Right lobe of liver (tissue), 6 donors: ENCODE measurements around the gene MBP. TPM values are rescaled to one million over a fixed set of nuclear protein-coding genes. Genes with fewer than 3 reads are reported as not detected.

Experiments used
- ATAC-seq, 4 donors: fragments of 200-7000 bp; cut with Tn5 transposase; one replicate each; pipeline ENCODE4 v1.9.1; 2020; ENCODE audit warnings: mild to moderate bottlenecking in 4 of 4, moderate library complexity in 4 of 4
- DNase-seq, 3 donors: peaks; one replicate each; pipeline ENCODE4 v3.0.0-alpha.2; 2020
- H3K27ac ChIP-seq, 3 donors: fragments of 200-600 bp; one replicate each; pipeline ENCODE4 v1.8.0; 2022
- H3K27me3 ChIP-seq, 2 donors: fragments of 200-600 bp; one replicate each; pipeline ENCODE4 v1.8.0; 2022
- H3K36me3 ChIP-seq, 4 donors: fragments of 200-600 bp; sonication (generic) in 1 of 4; one replicate each; pipeline versions ENCODE4 v1.5.1 to v1.8.0; 2017 to 2022; ENCODE audit warnings: control low read depth in 1 of 4
- H3K4me1 ChIP-seq, 4 donors: fragments of 200-600 bp; sonication (generic) in 1 of 4; one replicate each; pipeline versions ENCODE4 v1.5.1 to v1.8.0; 2017 to 2022; ENCODE audit warnings: control low read depth in 1 of 4
- H3K4me3 ChIP-seq, 3 donors: fragments of 200-600 bp; one replicate each; pipeline ENCODE4 v1.8.0; 2022
- H3K9me3 ChIP-seq, 4 donors: fragments of 200-600 bp; sonication (generic) in 1 of 4; one replicate each; pipeline versions ENCODE4 v1.5.1 to v1.8.0; 2017 to 2022; ENCODE audit warnings: control low read depth in 1 of 4
- POLR2A ChIP-seq: fragments of 450-650 bp; IDR thresholded peaks from one replicate; pipeline ENCODE4 v1.6.1; 2017; ENCODE audit warnings: antibody characterized with exemption, mild to moderate bottlenecking
- WGBS: methylation state at CpG from one replicate; pipeline ENCODE4 v1.1.6; 2018; ENCODE audit warnings: low coverage, low lambda C conversion rate; ENCODE audit not compliant: insufficient coverage; ENCODE audit errors: missing lambda C conversion rate; 5-methylcytosine and 5-hydroxymethylcytosine counted together
- intact Hi-C, 2 donors: fragments of 100-400 bp; cut with DNase I; formaldehyde crosslinking; loops; one replicate each; pipeline versions ENCODE4 v1.11.2 to v1.14.1; 2022
- total RNA-seq, 6 experiments: library from RNA; depleted of rRNA in 2 of 6; stranded (reverse); fragments of >200 nt in 2 of 6; fragmentation: NEBNext Ultra II Directional in 3 of 6; extraction: Animal tissue kit (Norgen Biotek cat#: 25700) in 3 of 6; gene quantifications; one replicate each; pipeline versions ENCODE4 v1.1.0 to v1.2.4, GENCODE V29; 2016 to 2023
- TF ChIP-seq, protein P1 (sequence below), 4 donors: fragments of 200-600 bp in 3 of 4; fragments of 450-650 bp in 1 of 4; IDR thresholded peaks; one replicate each; pipeline versions ENCODE4 v1.5.1 to v1.8.0; 2016 to 2022; ENCODE audit warnings: antibody characterized with exemption in 4 of 4, mild to moderate bottlenecking in 2 of 4
- donor health status: DM: no; HTN: yes; CAD: no.
- donor health status: DM: no; HTN: no; CAD: no.
- donor health status: DM: no; HTN: no; CAD: no.
- donor health status: DM: no; HTN: yes; CAD: no.
- donor health status: DM: no; HTN: yes; CAD: no.

MBP gene
- total RNA-seq, 6 experiments from 2014 or later: 24.0 to 40.8 (median 27.6) TPM

DNA sequence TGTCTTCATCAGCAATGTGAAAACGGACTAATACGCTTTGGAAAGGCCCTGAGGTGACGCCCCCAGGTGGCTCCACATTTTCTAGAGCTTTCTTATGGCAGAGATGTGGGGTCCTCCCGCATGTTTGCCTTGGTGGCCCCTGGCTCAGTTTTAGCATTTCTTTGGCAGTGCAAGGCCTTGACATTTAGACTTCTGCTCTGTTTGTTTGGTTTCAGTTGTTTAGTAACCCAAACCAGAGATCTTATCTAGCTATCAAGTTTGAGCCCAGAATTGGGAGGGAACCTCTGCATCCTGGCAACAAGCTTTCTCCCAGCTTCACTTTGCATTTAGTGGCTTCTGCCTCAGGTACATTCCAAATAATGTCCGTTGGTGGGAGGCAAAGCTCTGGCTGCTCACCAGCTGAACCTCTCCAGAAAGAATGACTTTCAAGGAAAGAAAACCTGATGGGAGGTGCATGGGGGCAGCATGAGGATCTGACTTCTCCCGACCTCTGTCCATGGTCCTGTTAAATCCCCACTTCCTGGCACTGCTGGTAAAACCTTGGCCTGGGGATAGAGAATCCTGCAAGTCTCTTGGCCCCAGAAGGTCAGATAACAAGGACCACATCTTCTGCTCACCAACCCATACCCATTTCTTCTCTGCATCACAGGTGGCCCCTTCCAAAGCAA, 12.0 kb upstream of the MBP start:
- TF ChIP-seq POLR2A: no peak
- TF ChIP-seq, protein P1, sequence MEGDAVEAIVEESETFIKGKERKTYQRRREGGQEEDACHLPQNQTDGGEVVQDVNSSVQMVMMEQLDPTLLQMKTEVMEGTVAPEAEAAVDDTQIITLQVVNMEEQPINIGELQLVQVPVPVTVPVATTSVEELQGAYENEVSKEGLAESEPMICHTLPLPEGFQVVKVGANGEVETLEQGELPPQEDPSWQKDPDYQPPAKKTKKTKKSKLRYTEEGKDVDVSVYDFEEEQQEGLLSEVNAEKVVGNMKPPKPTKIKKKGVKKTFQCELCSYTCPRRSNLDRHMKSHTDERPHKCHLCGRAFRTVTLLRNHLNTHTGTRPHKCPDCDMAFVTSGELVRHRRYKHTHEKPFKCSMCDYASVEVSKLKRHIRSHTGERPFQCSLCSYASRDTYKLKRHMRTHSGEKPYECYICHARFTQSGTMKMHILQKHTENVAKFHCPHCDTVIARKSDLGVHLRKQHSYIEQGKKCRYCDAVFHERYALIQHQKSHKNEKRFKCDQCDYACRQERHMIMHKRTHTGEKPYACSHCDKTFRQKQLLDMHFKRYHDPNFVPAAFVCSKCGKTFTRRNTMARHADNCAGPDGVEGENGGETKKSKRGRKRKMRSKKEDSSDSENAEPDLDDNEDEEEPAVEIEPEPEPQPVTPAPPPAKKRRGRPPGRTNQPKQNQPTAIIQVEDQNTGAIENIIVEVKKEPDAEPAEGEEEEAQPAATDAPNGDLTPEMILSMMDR (IDR thresholded peaks at IDR 0.05): no peak
- H3K36me3 ChIP-seq: no peaks in the 10 kb centered on the region
- DNase-seq (no peak), ATAC-seq (peak; percentile 48 to 85 (median 64))
- intact Hi-C loops: loop anchor here (10.0 kb wide), 1 partner anchor 60 kb away; no protein-coding TSS in a partner anchor
- 52% methylated on average over 5 of the region's 6 CpGs for WGBS
- peaks cover 0 to 34% (median 3%) of the 10 kb centered on the region in 4 donors for H3K4me1 ChIP-seq
- H3K27ac ChIP-seq: no peak overlapping the region
- no peaks in the 10 kb centered on the region for H3K27me3 ChIP-seq
- H3K4me3 ChIP-seq: no peak overlapping the region
- H3K9me3 ChIP-seq: no peaks in the 10 kb centered on the region

DNA sequence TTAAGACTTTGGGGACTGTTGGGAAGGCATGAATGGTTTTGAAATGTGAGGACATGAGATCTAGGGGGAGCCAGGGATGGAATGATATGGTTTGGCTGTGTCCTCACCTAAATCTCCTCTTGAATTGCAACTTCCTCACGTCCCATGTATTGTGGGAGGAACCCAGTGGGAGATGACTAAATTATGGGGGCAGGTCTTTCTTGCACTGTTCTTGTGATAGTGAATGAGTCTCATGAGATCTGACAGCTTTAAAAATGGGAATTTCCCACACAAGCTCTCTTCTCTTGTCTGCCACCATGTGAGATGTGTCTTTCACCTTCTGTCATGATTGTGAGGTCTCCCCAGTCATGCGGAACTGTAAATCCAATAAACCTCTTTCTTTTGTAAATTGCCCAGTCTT, 11.5 kb upstream of the MBP start:
- H3K9me3 ChIP-seq: no peaks in the 10 kb centered on the region
- H3K36me3 ChIP-seq: no peaks in the 10 kb centered on the region
- H3K4me1 ChIP-seq: peaks cover 0 to 34% (median 3%) of the 10 kb centered on the region in 4 donors
- TF ChIP-seq, protein P1 (IDR thresholded peaks at IDR 0.05): no peak
- TF ChIP-seq POLR2A: no peak
- intact Hi-C loops: loop anchor here (10.0 kb wide), 1 partner anchor 61 kb away; no protein-coding TSS in a partner anchor
- whole genome bisulfite sequencing: 25% methylated on average over 1 of the region's 2 CpGs
- H3K4me3 ChIP-seq: no peak overlapping the region
- no peak for ATAC-seq
- H3K27ac ChIP-seq: no peak overlapping the region
- no peaks in the 10 kb centered on the region for H3K27me3 ChIP-seq
- DNase-seq: no peak

DNA sequence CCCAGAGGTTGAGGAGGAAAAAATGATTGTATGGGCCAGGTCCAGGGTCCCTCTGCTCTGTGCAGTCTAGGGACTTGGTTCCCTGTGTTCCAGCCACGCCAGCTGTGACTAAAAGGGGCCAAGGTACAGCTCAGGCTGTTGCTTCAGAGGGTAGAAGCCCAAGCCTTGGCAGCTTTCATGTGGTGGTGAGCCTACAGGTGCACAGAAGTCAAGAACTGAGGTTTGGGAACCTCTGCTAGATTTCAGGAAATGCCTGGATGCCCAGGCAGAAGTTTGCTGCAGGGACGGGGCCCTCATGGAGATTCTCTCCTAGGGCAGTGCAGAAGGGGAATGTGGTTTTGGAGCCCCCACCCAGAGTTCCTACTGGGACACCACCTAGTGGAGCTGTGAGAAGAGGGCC, 10.6 kb upstream of the MBP start:
- Histone ChIP-seq H3K4me1 (peaks cover 0 to 40% (median 4%) of the 10 kb centered on the region in 4 donors), H3K27ac (no peak overlapping the region), H3K4me3 (no peak overlapping the region), H3K27me3 (no peaks in the 10 kb centered on the region), H3K36me3 (no peaks in the 10 kb centered on the region), H3K9me3 (no peaks in the 10 kb centered on the region)
- no CpG with 5 or more reads among the region's 2 CpGs for WGBS
- TF ChIP-seq, protein P1 (IDR thresholded peaks at IDR 0.05): no peak
- TF ChIP-seq POLR2A: no peak
- DNase-seq: no peak
- intact Hi-C loops: loop anchor here (10.0 kb wide), 1 partner anchor 62 kb away; no protein-coding TSS in a partner anchor
- ATAC-seq: no peak

DNA sequence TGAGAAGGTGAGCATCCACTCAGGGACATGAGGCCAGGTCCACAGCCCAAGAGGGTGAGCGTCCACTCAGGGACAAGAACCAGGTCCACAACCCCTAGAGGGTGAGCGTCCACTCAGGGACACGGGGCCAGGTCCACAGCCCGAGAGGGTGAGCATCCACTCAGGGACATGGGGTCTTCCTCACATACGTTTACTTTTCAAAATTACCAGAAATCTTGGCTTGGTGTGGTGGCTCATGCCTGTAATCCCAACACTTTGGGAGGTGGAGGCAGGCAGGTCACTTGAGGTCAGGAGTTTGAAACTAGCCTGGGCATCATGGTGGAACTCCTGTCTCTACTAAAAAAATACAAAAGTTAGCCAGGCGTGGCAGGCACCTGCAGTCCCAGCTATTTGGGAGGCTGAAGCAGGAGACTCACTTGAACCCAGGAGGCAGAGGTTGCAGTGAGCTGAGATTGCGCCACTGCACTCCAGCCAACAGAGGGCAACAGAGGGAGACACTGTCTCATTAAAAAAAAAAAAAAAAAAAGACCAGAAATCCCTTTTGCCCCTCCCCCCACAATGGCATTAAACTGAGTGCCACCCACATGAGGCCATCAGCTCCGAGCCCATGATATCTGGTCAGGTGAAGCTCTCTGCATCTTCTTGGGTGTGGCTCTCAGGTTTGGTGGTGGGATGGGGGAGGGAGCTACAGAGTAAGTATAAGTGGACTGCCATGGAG, 9.0 kb upstream of the MBP start:
- Histone ChIP-seq H3K36me3 (no peaks in the 10 kb centered on the region), H3K27ac (no peak overlapping the region), H3K4me3 (no peak overlapping the region), H3K9me3 (no peaks in the 10 kb centered on the region), H3K4me1 (peaks cover 0 to 45% (median 6%) of the 10 kb centered on the region in 4 donors), H3K27me3 (no peaks in the 10 kb centered on the region)
- TF ChIP-seq, protein P1 (IDR thresholded peaks at IDR 0.05): peak in 1 of 4 donors; percentile 16
- TF ChIP-seq POLR2A: no peak
- WGBS: 83% methylated on average over 7 of the region's 8 CpGs
- ATAC-seq (no peak), DNase-seq (no peak)
- intact Hi-C loops: loop anchor here (10.0 kb wide), 1 partner anchor 63 kb away; no protein-coding TSS in a partner anchor
